Stimulated activated CD4-positive, alpha-beta T cell treated with anti-CD3 and anti-CD28 coated beads, Interleukin-1b, Interleukin-23, amount 100 ng/mL, for 4 hours (primary cell): Measurements from ENCODE around the gene HNF1B.
"Not testable (repeated sequence)": the region's sequence is repeated elsewhere in the genome, so short reads cannot be mapped to it uniquely, and the experiment has no call there.

ENCODE experiments used
- DNase-seq, 2 donors: peaks; one replicate each; pipeline ENCODE4 v3.0.0-alpha.2; 2020; ENCODE audit warnings: low read depth in 2 of 2

Gene HNF1B, protein sequence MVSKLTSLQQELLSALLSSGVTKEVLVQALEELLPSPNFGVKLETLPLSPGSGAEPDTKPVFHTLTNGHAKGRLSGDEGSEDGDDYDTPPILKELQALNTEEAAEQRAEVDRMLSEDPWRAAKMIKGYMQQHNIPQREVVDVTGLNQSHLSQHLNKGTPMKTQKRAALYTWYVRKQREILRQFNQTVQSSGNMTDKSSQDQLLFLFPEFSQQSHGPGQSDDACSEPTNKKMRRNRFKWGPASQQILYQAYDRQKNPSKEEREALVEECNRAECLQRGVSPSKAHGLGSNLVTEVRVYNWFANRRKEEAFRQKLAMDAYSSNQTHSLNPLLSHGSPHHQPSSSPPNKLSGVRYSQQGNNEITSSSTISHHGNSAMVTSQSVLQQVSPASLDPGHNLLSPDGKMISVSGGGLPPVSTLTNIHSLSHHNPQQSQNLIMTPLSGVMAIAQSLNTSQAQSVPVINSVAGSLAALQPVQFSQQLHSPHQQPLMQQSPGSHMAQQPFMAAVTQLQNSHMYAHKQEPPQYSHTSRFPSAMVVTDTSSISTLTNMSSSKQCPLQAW

DNA sequence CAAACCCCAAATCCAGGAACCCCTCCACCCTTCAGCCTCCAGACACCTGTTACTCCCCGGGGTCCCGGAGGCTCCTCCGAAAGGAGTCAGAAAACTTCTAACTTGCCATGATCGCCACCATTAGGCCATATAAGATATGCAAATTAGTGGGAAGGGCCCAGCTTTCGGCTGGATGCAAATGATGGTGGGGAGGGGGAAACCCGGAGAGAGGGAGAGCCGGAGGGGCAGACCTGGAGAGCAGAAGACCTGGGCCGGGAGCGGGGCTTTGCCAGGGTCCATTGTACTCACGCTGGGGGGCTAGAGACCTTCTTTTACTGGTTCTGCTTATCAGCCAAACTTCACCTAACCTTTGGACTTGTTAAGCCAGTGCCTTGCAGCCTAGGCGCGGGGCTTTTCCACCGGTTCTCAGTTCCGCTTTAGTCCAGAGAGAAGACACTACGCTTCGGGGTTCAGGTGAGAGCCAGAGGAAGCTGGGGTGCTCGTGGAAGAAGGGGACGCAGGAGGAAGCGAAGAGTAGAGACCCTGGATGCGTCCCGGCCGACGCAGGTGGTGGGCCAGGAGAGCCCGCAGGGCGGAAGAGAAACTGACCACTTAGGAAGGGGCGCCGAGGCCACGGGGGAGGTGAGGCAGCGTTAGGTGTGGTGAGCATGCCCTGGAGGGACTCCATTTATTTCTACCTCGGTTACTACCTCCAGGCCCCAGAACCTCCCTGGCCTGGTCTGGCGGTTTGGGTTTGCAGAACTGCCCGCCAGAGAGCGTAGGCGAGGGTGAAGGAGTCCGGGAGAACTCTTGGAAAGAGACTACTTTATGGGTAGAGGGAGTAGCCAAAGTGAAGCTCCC, at the start of gene HNF1B:
Gene HNF1B, minus strand, starts transcription at position 99 of the 840 bp plus-strand sequence. CDS start 175 bp downstream, outside the sequence.
- DNase-seq = no peak

DNA sequence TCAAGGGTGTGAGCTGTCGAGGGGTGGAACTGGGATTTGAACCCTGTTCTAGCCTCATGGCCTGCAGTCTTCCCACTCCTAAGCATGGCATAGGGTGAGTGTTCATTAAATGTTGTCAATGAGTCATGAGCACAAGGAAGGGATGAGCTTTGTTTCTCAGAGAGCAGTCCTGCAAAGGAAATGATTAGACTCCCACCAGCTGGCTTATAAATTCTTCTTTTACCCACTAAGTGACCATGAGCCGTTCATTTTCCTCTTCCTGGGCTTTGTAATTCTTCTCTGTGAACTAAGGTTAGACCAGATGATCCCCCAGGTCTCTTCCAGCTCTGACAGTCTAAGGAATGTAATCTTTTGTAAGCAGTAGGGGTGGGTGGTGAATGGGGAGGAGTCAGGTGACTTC, 47.9 kb upstream of the HNF1B start:
- DNase-seq = no peak

DNA sequence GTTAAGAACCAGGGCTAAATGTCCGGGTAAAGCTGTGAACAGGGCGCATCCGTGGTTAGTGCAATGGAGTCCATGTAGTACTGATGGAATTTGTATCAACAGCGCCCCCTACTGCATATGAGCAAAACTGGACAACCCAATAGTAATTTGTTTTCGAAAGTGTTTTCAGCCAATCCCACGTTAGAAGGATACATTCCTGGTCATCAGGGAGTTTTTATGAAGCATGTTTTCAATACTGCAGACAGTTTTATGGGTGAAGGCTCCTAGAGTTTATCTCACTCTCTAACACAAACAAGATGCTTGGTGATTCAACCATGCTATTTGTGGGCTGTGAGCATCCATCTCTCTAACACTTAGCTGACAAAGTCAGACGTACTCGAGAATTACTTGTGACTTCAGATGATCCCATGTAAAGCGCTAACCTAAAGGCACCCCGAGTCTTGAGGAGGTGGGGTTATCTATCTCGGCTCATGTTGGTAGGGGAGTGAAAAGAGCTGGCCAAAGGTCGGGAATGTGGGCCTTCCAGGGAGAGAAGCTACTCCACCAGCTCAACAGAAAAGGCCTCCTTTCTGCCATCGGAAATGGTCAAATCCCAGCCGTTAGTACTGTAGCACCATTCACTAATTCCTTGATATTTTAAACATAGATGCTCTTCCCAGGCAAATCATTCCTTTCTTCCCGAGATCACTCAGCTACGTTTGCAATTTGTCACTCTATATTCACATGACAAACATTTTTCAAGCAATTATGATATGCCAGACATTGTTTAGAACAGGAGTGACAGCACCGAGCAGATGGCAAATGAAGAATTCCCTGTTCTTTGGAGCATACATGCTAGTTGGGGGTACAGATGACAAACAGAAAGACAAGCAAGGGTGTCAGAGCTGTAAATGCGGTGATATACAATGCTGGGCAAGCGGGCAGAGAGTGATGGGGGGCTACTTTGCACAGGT, 46.9 kb upstream of the HNF1B start:
- no peak for DNase-seq

DNA sequence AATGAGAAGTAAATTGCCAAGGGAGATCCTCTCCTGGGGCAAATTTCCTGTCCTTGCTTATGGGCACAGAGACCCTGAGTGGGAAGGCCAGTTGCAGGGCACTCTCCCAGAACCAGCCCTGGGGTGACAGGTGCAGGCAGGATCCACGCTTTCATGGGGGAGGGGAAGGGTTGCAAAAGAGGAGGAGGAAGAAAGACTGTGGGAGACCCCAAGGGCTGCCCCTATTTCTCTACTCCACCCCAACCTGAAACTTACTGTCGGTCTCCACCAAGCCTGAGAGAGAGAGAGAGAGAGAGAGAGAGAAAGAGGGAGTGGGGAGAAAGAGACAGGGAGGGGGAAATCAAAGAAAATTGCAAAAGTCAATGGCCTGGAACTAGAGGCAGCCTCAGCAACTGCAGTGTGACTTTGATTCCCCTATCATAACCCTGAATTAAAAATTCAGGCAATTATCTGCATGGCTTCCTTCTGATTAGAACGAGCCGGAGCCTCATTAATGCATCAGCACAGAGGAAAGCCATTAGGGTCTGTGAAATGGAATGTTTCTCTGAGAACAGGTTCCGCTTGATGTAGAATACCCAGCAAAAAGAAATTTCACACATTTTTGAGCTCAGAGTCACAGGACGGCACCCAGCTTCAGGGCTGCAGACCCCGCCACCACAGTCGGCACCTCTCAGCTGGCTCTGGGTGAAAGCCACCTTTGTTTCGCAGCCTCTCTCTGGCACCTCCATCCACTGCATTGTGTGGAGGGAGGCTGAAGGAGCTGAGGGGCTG, 45.1 kb upstream of the HNF1B start:
- no peak for DNase-seq

- no peak for DNase-seq
Observed at GRCh38 chr17:37789021-37789565, 44.2 kb upstream of the HNF1B start.

DNA sequence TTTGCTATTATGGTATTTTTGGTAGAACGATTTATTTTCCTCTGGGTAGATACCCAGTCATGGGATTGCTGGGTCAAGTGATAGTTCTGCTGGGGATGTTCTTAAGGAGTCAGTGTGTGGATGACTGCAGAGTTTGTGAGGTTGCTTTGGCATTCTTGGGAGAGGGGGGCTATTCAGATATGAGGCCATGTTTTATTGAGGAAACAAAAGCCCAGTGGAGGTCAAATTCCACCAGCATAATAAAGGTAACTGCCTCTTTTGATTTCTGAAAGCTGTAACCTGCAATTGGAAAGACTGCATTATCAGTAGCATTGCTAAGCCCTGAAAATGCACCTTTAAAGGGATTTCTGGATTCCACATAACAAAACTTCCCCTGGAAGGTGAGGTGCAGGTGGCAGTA, 43.7 kb upstream of the HNF1B start:
- DNase-seq = no peak

GRCh38 chr17:37787055-37787757, 42.3 kb upstream of the HNF1B start:
- no peak for DNase-seq

GRCh38 chr17:37786481-37786880, 41.6 kb upstream of the HNF1B start:
- DNase-seq = no peak

DNA sequence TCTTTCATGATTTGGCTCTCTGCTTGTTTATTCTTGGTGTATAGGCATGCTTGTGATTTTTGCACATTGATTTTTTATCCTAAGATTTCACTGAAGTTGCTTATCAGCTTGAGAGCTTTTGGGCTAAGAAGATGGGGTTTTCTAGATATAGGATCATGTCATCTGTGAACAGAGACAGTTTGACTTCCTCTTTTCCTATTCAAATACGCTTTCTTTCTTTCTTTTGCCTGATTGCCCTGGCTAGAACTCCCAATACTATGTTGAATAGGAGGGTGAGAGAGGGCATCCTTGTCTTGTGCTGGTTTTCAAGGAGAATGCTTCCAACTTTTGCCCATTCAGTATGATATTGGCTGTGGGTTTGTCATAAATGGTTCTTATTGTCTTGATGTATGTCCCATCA, 37.6 kb upstream of the HNF1B start:
- not testable (repeated sequence) for DNase-seq

- no peak for DNase-seq
Observed at GRCh38 chr17:37781451-37781850, 36.6 kb upstream of the HNF1B start.

DNA sequence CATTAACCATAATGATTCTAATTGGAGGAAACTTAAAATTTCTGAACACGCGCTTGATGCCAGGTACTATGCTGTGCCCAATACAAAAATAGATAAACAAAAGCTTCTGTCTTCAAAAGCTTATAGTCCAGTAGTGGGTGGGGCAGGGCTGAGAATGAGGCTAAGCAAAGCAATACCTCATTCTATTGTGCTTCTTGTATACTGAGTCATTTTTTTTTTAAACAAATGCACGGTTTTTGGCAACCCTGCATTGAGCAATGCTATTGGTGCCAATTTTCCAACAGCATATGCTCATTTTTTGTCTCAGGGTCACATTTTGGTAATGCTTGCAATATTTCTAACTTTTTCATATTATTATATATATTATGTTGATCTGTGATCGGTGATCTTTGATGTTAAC, 34.7 kb upstream of the HNF1B start:
- DNase-seq = no peak

DNA sequence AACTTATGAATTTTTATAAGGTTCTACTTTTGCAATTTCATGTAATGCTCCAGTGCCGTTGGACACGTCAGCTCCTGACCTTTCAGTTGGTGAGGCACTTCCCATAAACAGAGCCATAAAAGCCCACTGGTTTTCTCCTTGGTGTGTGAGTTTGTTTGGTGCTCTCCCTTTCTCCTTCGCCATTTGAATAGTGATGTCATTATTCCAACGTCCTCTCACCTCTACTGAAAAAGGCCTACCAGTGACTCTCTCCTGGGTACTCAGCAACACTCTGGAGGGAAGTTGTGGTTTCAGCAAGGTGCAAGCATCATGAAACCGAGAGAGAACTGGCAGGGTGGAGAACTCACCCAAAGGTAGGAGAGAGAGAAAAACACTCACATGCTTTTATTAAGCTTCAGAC, 29.6 kb upstream of the HNF1B start:
- no peak for DNase-seq

- DNase-seq = no peak
Observed at GRCh38 chr17:37772982-37773381, 28.1 kb upstream of the HNF1B start.

GRCh38 chr17:37770631-37771518, 26.0 kb upstream of the HNF1B start:
- peak; percentile 4 to 24 for DNase-seq

- DNase-seq = no peak
Observed at GRCh38 chr17:37769050-37769449, 24.2 kb upstream of the HNF1B start.

GRCh38 chr17:37768438-37768837, 23.6 kb upstream of the HNF1B start:
- no peak for DNase-seq

- DNase-seq = no peak
Observed at GRCh38 chr17:37766971-37767370, 22.1 kb upstream of the HNF1B start.

DNA sequence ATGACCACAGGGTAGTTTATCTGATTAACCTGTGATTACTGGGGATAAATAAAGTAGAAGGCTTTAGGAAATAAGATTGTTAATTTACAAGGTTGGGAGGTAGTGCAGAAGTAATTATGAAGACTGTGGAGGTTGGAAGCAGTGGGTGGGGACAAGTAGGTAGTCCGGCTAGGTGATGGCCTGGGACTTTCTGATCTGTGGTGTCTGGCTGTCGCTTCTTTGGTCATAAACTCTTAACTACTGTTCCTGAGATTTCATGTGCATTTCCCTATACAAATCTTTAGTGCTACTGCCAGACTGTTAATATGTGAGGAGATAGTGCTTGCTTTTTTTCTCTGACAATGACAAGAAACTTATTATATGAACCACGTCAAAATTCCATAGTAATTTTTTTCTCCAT, 19.5 kb upstream of the HNF1B start:
- DNase-seq = no peak

- no peak for DNase-seq
Observed at GRCh38 chr17:37762666-37763065, 17.8 kb upstream of the HNF1B start.
